HG03460 (cell line): ENCODE measurements around the gene HSFX3.
"Not testable (repeated sequence)": the region's sequence is repeated elsewhere in the genome, so short reads cannot be mapped to it uniquely, and the experiment has no call there.

ENCODE experiments used
- ATAC-seq: cut with Tn5 transposase; IDR thresholded peaks from one replicate; pipeline ENCODE4 v1.9.1; 2021; ENCODE audit not compliant: unreplicated experiment

HSFX3 gene

DNA sequence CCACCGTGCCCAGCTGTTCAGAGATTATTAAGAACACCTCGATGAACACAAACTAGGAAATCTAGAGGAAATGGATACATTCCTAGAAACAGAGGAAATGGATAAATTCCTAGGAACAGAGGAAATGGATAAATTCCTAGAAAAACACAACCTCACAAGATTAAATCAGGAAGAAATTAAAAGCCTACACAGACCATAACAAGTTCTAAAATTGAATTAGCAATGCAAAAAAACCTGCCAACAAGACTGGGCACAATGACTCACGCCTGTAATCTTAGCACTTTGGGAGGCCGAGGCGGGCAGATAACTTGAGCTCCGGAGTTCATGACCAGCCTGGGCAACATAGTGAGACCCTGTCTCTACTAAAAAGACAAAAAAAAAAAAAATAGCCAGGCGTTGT is 31.5 kb downstream of the HSFX3 start:
- no peak for ATAC-seq

DNA sequence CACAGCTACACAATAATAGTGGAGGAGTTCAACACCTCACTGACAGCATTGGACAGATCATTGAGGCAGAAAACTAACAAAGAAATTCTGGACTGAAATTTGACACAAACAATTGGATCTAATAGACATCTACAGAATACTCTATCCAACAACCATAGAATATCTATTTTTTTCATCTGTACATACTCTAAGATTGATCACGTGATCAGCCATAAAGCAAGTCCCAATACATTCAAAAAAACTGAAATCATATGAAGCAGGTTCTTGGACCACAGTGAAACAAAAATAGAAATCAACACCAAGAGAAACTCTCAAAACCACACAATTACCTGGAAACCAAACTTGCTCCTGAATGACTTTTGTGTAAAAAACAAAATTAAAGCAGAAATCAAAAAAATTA is 32.4 kb downstream of the HSFX3 start:
- ATAC-seq, result no peak

DNA sequence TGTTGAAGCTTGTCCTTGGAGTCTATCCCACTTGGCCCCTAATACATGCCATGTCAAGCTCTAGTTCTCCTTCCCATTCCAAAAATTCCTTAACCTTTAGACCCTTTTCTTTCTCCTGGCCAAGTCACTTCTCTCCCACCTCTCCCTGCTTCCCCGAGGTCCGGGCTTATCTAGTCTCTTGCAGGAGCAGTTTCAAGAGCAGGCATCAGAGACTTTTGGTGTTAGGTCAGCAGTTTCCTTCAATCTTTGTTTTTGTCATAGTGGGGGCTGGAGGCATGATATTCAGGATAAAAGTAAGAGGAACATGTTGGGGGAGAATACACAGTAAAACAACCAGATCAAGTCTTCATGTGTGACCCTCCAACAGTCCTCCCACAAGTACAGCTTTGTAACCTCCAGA is 33.1 kb downstream of the HSFX3 start:
- ATAC-seq, result no peak

DNA sequence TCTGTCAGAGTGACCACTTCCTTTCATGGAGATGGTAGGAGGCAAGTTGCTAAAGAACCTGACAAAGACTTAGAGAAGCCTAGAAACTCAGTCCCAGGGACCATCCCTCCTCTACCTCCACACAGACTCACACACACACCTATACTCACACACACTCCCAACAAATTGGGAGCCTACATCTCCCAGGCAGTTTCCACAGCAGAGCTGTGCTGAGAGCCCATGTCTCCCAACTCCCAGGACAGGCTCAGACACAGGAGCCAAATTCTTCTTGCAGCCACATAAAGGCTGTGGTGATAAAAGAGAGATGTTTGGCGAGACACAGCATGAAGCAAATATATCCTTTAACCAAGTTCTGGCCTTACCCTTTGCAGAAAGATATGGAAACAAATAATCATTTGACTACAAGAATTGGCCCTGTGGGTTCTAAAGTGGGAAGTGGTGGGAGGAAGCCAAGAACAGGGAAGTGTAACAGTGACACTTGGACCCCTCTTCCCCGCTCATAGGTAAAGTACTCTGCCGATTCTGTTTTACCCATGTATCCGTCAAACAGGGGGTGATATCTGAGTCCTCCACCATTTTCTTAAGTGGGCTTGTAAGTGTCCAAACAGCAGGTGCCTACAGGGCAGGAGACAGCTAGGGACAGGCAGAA is 33.6 kb downstream of the HSFX3 start:
- ATAC-seq, result no peak

DNA sequence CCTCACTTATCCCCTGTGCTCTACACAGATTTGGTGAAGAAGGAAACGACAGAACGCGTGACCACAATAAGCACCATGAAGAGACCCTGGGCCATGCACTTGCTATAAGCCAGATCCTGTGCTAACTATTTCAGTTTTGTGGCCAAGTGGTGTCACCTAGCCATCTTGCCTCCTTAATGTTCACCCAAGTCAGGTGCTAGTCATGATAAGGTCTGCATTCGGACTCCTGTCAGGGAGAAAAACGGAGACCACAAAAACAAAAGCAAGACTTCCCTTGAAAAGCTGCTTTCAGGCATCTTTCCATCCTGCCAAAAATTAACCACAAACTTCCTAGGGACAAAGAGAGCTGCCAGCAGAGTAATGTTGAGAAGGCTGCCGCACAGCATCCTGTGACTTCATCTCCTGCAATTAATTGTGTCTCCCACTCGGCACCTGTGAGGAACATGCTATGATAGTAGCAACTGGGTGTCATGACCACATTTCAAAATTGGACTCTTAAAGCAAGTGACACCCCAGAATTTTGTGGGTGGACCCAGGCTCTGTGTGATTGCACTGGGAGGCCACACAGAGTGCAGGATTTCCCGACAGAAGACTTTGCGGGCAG is 35.8 kb downstream of the HSFX3 start:
- no peak for ATAC-seq

DNA sequence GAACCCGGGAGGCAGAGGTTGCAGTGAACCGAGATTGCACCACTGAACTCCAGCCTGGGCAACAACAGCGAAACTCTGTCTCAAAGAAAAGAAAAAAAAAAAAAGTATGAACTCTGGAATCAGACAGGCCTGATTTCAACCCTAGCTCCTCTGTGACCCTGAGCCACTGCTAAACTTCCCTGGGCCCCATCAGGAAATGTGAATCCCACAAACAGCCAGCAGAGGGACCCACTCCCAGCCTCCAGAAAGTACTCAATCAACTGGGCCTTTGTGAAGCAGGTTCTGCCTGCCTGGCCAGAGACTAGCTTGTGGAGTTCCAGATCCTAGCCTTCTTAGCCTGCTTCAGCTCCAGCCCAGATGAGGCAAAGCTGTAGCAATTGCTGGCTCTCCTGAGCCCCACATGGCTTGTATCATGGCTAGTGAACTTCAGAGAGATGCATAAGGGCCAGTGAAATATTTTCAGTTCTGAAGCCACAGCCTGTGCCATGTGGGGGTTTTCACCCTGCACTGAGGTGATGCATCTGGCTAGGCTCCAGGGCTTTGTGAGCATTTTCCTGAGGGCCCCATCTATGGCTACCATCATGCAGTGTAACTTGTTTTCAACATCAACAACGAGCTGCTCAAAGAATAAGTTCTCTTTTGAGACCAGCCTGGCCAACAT is 37.4 kb downstream of the HSFX3 start:
- peak; percentile 89 for ATAC-seq

DNA sequence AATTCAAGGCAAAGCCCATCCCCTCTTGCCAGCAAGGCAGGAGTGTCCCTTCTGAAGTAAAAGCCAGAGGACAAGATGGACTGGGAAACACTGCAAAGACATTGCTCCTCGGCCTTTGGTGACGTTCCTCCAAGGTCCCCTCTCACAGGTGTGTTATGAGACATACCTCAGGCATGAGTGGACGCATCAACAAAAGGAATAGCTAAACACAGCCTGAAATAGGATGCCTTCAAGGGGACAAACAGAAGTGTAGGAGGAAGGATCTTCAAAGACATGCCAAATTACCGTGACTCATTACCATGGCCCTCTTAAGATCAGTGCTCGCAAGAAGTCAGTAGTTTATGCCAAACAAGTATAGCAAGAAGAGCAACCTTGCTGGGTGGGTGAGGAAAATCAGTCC is 38.6 kb downstream of the HSFX3 start:
- ATAC-seq, result no peak

DNA sequence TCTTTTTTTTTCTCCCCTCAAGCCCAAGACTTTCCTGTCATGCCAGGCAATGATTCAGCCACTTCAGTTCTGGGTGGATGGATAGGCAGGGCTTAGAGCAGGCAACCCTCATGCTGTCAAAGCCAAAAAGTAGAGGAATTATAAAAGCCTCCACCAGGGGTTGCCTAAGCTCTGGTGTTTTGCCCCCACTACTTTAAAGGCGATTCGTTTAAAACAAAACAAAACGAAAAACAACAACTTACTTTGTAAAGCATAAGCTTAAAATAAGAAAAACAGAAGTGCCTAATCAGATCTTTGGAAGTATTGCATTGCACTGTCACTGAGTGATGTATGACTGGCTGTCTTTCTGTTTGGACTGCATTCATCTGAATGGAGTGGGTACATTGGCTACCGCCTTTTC is 39.3 kb downstream of the HSFX3 start:
- no peak for ATAC-seq

DNA sequence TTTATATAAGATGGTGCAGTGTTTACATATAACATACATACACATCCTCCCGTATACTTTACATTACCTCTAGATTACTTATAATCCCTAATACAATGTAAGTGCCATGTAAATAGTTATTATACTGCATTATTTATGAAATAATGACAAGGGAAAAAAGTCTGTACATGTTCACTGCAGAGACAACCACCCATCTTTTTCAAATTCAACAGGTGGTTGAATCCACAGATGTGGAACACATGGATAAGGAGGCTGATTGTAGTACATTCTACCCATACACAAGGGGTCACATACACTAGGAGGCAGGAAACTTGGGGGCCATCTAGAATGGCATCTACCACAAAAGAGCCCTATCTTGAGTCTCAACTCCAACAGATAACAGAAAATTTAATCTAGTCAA is 41.3 kb downstream of the HSFX3 start:
- ATAC-seq, result no peak

DNA sequence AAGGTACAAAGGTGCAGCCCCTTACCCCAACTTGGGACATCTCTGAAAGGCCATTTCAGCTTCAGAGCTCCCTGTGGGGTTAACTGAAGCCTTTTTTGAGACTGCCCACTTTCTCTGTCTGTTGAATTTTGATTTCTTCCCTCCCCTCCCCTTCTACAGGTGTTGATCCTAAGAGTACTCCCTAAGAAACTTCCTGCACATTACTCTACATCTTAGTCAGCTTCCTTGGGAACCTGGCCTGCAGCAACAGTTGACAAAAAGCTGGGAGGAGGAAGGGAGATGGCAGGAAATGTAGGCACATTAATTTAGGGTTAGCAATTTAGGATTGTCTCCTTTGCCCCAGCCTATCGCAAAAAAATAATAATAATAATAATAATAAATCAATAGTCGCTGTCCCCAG is 43.4 kb downstream of the HSFX3 start:
- ATAC-seq, result no peak

DNA sequence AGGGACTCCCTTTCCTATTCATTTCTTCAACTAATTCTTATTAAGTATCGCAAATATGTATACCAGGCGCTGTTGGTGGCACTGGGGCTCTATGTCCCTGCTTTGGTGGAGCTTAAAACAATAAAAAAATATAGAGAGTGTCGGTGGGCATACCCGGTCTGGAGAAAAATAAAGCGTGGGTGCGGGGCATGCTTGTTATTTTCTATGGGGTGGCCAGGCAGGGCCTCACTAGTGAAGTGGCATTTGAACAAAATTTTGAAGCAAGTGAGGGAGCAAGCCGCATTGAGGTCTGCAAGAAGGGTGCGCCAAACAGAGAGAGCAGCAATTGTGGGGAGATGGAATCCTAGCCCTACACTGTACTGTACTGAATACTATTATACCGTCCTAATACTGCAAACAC is 44.1 kb downstream of the HSFX3 start:
- ATAC-seq, result no peak

DNA sequence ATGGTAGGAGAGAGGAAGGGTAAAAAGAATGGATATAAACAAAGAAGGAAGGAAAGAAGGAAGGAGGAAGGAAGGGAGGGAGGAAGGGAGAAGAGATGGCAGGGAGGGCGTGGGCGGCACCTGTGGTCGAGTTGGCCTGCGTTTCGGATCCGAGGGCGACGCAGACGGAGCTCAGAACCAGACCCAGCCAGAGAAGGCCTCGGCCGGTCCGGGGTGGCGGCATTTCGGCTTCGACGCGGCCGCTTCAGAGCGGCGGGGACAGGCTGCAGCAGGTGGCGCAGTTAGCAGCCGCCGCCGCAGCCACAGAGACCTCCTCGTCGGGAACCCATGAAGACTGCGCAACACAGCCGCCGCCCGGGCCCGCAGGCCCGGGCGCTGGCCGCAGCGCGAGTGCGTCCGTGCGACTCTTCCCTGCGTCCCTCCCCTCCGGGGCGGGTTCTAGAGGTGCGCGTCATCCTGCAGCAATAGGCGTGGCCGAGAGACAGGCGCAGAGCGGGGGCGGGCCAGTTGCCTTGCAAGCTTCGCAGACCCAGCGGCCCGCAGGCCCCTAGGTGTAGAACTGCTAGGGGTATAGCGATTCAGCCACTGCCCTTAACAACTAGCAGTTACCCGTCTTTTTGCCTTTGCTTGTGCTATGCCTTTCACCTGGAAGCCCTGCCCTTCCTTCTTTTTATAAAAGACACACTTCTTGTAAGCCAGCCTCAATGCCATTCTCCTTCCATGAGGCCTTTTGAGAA is 44.6 kb downstream of the HSFX3 start, which contains the start of gene IDS:
TSS of gene IDS (minus strand) at position 392 of the 737 bp plus-strand sequence. CDS start at position 223, 169 bp downstream.
- peak; percentile 74 for ATAC-seq

DNA sequence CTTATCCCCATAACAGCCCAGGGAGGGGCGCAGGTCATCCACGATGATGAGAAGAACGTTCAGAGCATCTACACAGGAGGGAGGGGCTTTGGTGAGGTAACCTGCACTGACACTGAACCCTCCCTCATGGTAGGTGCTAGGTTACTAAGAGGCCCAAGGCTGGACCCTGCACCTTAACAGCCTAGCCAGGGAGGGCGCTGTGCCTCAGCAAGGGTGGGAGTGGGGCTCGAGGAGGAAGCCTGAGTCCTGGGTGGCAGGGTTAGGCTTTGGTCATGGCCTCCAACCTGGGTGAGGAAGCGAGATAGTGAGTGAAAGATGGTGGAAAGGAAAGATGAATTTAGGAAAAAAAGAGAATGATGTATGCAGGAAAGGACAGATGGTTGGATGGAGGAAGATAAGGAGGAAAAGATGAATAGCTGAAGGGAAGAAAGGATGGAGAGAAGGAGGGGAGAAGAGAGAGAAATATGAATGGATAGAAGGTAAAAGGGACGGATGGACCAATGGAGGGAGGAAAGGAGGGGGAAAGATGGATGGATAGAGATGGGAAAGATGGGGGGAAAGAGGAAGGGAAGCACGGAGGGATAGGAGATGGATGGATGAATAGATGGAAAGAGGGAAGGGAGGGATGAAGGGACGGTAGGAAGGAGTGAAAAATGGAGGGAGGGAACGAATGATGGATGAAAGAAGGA is 45.4 kb downstream of the HSFX3 start:
- peak; percentile 47 for ATAC-seq

DNA sequence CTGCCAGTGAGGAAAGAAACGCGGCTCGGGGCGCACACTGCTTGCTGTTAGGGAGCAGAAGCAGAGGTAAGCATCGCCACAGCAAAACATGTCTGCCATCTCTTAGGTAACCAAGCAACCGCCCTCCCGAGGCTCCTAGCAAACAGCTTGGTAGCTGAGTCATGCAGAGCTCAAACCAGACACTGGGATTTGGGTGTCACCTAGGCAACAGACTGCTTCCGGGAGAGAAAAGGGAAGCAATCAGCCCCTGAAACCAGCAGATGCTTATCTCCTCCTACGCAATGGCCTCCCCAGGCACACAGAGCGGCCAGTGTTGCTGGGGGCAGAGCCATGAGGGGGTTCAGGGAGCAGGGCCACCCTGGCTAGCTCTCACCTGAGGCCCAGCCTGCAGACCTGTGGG is 46.3 kb downstream of the HSFX3 start:
- peak; percentile 69 for ATAC-seq

DNA sequence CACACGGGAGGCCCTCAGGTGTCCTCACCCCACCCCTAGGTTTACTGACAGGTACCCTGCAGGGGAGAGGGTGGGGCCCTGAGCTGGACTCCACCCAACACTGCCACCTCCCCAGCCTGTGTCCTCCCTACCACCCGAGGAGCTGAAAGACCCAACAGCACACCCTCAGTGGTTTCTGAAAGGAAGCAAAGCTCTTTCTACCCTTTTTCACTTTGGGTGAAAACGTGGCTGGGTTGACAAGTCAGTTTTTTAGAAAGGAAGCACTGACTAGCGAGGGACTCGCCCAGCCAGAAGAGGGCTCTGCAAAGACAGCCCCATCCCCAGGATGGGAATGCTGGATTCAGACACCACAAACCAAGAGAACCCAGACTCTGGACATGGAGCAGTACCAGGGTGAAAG is 46.8 kb downstream of the HSFX3 start:
- not testable (repeated sequence) for ATAC-seq

DNA sequence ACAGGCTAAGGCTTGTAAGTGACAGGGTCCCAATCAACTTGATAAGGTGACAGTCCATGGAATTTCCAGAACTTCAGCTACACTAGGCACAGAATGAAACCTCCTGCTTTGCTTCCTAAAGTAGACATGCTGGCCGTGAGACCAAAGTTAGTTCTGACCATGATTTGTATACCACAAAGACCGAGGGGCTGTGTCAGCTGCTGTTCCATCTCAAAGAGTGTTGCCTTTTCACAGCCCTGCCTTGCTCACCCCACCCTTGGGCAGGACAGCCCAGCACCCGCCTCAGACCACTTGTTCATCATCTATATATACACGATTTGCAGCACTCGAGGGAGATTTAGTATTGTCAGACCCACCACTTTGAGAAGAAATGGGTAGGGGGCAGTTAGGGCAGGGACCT is 50.0 kb downstream of the HSFX3 start:
- no peak for ATAC-seq

DNA sequence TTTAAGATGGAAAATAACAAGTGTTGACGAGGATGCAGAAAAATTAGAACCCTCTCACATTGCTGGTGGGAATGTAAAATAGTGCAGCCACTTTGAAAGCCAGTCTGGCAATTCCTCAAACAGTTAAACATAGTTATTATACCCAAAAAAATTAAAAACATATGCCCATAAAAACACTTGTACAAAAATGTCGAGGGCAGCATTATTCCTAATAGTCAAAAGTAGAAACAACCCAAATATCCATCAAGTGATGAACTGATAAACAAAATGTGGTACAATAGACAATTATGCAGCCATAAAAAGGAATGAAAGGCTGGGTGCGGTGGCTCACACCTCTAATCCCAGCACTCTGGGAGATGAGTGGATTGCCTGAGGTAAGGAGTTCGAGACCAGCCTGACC is 51.0 kb downstream of the HSFX3 start:
- ATAC-seq, result no peak
